Sigmoid colon (tissue), 7 donors: Measurements from ENCODE around the gene NDUFAF2. TPM values are rescaled to one million over a fixed set of nuclear protein-coding genes. Genes with fewer than 3 reads are reported as not detected.

ENCODE experiments used
- DNase-seq: peaks from one replicate; pipeline ENCODE4 v3.0.0-alpha.2; 2019
- H3K27ac ChIP-seq, 4 donors: fragments of 200-600 bp; sonication (generic); one replicate each; pipeline ENCODE4 v1.5.1; 2016 to 2019; ENCODE audit warnings: mild to moderate bottlenecking in 1 of 4
- H3K27me3 ChIP-seq, 3 donors: fragments of 200-600 bp; sonication (generic); one replicate each; pipeline ENCODE4 v1.5.1; 2019; ENCODE audit warnings: mild to moderate bottlenecking in 1 of 3
- H3K36me3 ChIP-seq, 4 donors: fragments of 200-600 bp; sonication (generic); one replicate each; pipeline ENCODE4 v1.5.1; 2016 to 2019
- H3K4me1 ChIP-seq, 4 donors: fragments of 200-600 bp; sonication (generic); one replicate each; pipeline ENCODE4 v1.5.1; 2017 to 2019
- H3K4me3 ChIP-seq, 4 donors: fragments of 200-600 bp; sonication (generic); one replicate each; pipeline ENCODE4 v1.5.1; 2017 to 2019; ENCODE audit warnings: mild to moderate bottlenecking in 2 of 4, moderate library complexity in 1 of 4
- H3K9me3 ChIP-seq, 4 donors: fragments of 200-600 bp in 3 of 4; sonication (generic) in 3 of 4; one replicate each; pipeline versions ENCODE4 v1.5.1 to v1.6.1; 2013 to 2019
- EP300 ChIP-seq, 4 donors: sonication (generic); formaldehyde crosslinking; IDR thresholded peaks; one replicate each; pipeline ENCODE4 v1.6.1; 2017; ENCODE audit warnings: antibody characterized with exemption in 4 of 4
- POLR2A ChIP-seq, 2 donors: fragments of 450-650 bp; IDR thresholded peaks; one replicate each; pipeline ENCODE4 v1.6.1; 2016; ENCODE audit warnings: antibody characterized with exemption in 2 of 2, mild to moderate bottlenecking in 2 of 2, moderate library complexity in 2 of 2
- POLR2AphosphoS5 ChIP-seq, 4 donors: sonication (generic); formaldehyde crosslinking; IDR thresholded peaks; one replicate each; pipeline ENCODE4 v1.6.1; 2017; ENCODE audit warnings: antibody characterized with exemption in 4 of 4
- WGBS, 2 donors: extraction: QIAGEN DNeasy Blood & Tissue Kit; methylation state at CpG; one replicate each; pipeline ENCODE4 v1.1.7; 2013; 5-methylcytosine and 5-hydroxymethylcytosine counted together
- intact Hi-C: fragments of 100-400 bp; cut with DNase I; formaldehyde crosslinking; loops from one replicate; pipeline ENCODE4 v1.15.1; 2023
- polyA plus RNA-seq, 3 donors: library from polyadenylated mRNA; stranded (reverse); fragments of 200-250 nt; gene quantifications; one replicate each; pipeline ENCODE4 v1.2.3, GENCODE V29; 2013
- total RNA-seq, 4 donors: library from RNA; depleted of rRNA; stranded (reverse); fragments of >200 nt; gene quantifications; one replicate each; pipeline ENCODE4 v1.1.0, GENCODE V29; 2016
- TF ChIP-seq, protein P1 (sequence below), 4 experiments: fragments of 450-650 bp in 3 of 4; fragments of 200-600 bp in 1 of 4; IDR thresholded peaks; one replicate each; pipeline ENCODE4 v1.5.1; 2016 to 2019; ENCODE audit warnings: antibody characterized with exemption in 4 of 4, mild to moderate bottlenecking in 3 of 4, moderate library complexity in 2 of 4
- donor health status: healthy with polysubstance abuse.
- donor health status: Bipolar disorder and iron deficiency.
- donor health status: healthy.

The NDUFAF2 gene
- total and polyA plus RNA-seq, 7 donors: 33.5 to 48.6 (median 41.5) TPM

DNA sequence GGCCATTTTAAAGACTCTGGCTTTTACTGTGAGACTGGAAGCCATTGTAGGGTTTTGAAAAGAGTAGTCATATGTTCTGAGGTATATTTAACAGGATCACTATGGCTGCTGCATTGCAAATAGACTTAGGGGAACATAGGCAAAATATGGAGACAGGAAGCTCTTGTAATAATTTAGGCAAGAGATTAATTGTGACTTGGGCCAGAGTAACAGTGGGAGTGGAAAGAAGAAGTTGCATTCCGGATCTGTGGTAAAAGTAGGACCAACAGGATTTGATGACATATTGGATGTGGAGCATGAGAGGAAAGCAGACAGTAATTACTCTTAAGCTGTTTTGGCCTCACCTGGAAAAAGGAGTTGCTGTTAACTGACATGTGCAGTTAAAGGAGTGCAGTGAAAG lies 131.6 kb downstream of the NDUFAF2 start:
- Histone ChIP-seq H3K36me3 (peaks cover 0 to 5% (median 0%) of the 10 kb centered on the region in 4 donors), H3K27me3 (no peaks in the 10 kb centered on the region), H3K27ac (no peak overlapping the region), H3K4me3 (no peak overlapping the region), H3K4me1 (no peaks in the 10 kb centered on the region), H3K9me3 (no peaks in the 10 kb centered on the region)
- intact Hi-C loops: no loop called here
- no peak for DNase-seq
- WGBS, 2 donors: 67 to 87% methylated on average over 1 of the region's 1 CpG
- TF ChIP-seq POLR2A (IDR thresholded peaks at IDR 0.05) (no peak), EP300 (IDR thresholded peaks at IDR 0.05) (no peak), POLR2AphosphoS5 (IDR thresholded peaks at IDR 0.05) (no peak)
- TF ChIP-seq, protein P1, sequence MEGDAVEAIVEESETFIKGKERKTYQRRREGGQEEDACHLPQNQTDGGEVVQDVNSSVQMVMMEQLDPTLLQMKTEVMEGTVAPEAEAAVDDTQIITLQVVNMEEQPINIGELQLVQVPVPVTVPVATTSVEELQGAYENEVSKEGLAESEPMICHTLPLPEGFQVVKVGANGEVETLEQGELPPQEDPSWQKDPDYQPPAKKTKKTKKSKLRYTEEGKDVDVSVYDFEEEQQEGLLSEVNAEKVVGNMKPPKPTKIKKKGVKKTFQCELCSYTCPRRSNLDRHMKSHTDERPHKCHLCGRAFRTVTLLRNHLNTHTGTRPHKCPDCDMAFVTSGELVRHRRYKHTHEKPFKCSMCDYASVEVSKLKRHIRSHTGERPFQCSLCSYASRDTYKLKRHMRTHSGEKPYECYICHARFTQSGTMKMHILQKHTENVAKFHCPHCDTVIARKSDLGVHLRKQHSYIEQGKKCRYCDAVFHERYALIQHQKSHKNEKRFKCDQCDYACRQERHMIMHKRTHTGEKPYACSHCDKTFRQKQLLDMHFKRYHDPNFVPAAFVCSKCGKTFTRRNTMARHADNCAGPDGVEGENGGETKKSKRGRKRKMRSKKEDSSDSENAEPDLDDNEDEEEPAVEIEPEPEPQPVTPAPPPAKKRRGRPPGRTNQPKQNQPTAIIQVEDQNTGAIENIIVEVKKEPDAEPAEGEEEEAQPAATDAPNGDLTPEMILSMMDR (IDR thresholded peaks at IDR 0.05): no peak

GRCh38 chr5:61081741-61082140 lies 136.7 kb downstream of the NDUFAF2 start:
- intact Hi-C loops: no loop called here
- no peak for DNase-seq
- 86 to 96% methylated on average over 2 of the region's 2 CpGs for WGBS, 2 donors
- H3K9me3 ChIP-seq: no peaks in the 10 kb centered on the region
- no peak overlapping the region for H3K27ac ChIP-seq
- no peaks in the 10 kb centered on the region for H3K36me3 ChIP-seq
- H3K4me3 ChIP-seq: no peak overlapping the region
- H3K4me1 ChIP-seq: no peaks in the 10 kb centered on the region
- no peaks in the 10 kb centered on the region for H3K27me3 ChIP-seq
- TF ChIP-seq, protein P1 (IDR thresholded peaks at IDR 0.05): no peak
- TF ChIP-seq POLR2A (IDR thresholded peaks at IDR 0.05): no peak
- TF ChIP-seq EP300 (IDR thresholded peaks at IDR 0.05): no peak
- no peak for TF ChIP-seq POLR2AphosphoS5 (IDR thresholded peaks at IDR 0.05)

DNA sequence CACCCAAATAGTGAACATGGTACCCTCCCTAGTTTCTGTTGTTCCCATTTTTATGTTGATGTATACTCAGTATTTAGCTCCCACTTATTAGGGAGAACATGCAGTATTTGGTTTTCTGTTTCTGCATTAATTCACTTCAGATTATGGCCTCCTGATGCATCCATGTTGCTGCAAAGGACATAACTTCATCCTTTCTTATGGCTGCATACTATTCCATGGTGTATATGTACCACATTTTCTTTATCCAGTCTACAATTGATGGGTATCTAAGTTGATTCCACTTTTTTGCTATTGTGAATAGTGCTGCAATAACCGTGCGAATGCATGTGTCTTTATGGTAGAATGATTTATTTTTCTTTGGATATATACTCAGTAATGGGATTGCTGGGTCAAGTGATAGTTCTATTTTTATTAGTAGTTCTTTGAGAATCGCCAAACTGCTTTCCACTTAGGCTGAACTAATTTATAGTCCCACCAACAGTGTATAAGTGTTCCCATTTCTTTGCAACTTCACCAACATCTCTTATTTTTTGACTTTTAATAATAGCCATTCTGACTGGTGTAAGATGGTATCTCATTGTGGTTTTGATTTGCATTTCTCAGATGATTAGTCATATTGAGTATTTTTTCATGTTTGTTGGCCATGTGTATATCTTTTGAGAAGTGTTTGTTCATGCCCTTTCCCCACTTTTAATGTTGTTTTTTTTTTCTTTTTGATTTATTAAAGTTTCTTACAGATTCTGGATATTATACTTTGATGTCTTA lies 137.7 kb downstream of the NDUFAF2 start:
- WGBS, 2 donors: 97 to 98% methylated on average over 3 of the region's 3 CpGs
- no peak overlapping the region for H3K4me3 ChIP-seq
- H3K36me3 ChIP-seq: no peaks in the 10 kb centered on the region
- TF ChIP-seq POLR2AphosphoS5 (IDR thresholded peaks at IDR 0.05) (no peak), EP300 (IDR thresholded peaks at IDR 0.05) (no peak), POLR2A (IDR thresholded peaks at IDR 0.05) (no peak)
- TF ChIP-seq, protein P1 (IDR thresholded peaks at IDR 0.05): no peak
- H3K4me1 ChIP-seq: no peaks in the 10 kb centered on the region
- H3K27ac ChIP-seq: no peak overlapping the region
- intact Hi-C loops: no loop called here
- DNase-seq: no peak
- no peaks in the 10 kb centered on the region for H3K27me3 ChIP-seq
- H3K9me3 ChIP-seq: no peaks in the 10 kb centered on the region

DNA sequence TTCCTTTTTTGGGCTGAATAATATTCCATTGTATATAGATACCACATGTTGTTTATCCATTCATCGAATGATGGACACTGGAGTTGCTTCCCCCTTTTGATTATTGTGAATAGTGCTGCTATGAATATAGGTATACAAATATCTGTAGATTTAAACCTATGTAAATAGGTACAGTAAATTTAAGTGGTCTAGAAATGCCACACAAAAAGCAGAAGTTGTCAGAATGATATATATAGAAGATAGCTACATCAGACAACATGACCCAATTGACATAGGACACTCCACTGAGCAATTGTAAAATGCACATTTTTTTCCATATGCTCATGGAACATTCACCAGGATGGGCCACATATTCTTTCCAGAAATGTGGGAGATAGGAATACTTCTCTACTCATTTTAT lies 139.7 kb downstream of the NDUFAF2 start:
- H3K27ac ChIP-seq: no peak overlapping the region
- no peak for DNase-seq
- TF ChIP-seq EP300 (IDR thresholded peaks at IDR 0.05): no peak
- TF ChIP-seq, protein P1 (IDR thresholded peaks at IDR 0.05): no peak
- TF ChIP-seq POLR2AphosphoS5 (IDR thresholded peaks at IDR 0.05): no peak
- no peak for TF ChIP-seq POLR2A (IDR thresholded peaks at IDR 0.05)
- intact Hi-C loops: no loop called here
- no peak overlapping the region for H3K4me3 ChIP-seq
- H3K4me1 ChIP-seq: peaks cover 0 to 4% (median 0%) of the 10 kb centered on the region in 4 donors
- WGBS, 2 donors: 94 to 95% methylated on average over 1 of the region's 1 CpG
- no peaks in the 10 kb centered on the region for H3K36me3 ChIP-seq
- no peaks in the 10 kb centered on the region for H3K27me3 ChIP-seq
- H3K9me3 ChIP-seq: no peaks in the 10 kb centered on the region
